Amniotic stem cell (primary cell): ENCODE measurements around the gene DCC.

Source experiments
- DNase-seq: peaks from one replicate; lab custom pipeline; 2025; lab: John Stamatoyannopoulos, UW

The DCC gene

DNA sequence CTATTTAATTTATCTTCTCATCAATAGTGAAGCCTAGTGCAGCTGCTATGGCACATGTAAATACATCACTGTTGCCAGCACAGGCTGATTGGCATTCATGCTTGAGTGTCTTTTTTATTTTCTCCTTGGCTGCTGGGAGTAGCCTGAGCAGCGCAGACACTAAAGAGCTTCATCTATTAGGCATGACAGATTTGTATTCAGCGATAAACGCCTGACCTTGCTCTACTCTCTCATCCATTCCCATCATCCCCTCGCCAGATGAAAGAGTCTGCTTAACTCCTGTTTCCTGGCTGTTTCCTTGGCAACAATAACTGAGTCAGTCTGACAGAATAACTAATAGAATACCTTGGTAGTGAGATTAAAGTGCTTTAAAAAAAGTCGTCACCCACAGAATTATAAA, 753.6 kb downstream of the DCC start:
- DNase-seq = no peak

DNA sequence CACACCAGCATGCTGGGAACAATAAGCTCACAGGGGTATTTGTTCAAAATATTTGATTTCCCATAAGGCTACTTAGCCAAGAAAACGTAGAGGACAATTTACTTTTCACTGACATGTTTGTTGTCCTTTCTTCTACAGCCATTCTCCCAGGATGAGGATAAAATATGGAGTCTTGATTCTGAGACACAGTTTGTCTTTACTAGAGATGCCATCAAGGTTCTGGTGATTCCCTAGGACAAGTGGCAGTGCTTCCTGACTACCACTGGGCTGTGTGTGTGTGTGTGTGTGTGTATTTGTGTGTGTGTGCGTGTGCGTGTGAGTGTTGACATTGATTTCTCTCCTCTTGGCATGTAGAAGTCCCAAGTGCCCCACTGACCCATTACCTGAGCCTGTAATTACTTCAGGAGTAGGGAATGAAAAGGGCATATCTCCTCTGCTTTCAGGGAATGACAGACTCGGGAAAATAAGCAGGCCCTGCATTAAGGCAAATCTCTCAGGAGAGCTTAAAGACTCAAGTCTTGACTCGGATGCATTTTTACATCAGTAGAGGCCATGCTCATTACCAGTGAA, 761.6 kb downstream of the DCC start:
- no peak for DNase-seq

DNA sequence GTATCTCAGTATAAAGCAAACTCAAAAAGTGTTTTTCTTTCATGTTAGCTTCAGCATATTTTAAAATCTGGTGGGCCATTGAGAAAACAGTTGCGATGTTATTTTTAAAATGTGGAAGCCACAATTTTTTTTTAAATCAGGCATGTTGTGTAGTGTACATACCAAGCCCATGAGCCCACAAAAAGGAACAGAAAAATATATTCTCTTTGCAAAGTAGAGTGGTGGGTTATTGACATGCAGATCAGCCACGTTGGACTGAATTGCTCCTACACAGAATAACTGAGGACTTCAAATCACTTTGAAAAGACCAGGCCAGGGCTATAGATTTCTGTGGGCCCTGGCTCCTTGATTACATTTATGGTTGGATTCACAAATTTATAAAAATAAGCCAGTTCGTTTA, 774.4 kb downstream of the DCC start:
- no peak for DNase-seq

- DNase-seq = no peak
Observed at GRCh38 chr18:53115876-53116585, 776.0 kb downstream of the DCC start.

DNA sequence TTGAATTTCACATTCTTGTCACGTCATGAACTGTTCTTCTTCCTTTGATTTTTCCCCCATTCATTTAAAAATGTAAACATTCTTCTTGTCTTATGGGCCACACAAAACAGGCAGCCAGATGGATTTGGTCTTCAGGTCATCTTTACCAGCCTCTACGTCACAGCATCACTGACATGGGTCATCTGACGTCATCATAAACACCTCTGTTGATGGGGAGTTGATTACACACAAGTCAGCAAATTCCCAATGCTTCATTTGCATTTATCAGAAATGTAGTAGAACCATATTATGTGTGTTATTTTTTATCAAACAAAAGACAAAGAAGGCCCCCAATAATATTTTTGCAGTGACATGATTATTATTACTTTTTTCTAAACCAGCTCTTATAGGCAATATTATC, 777.9 kb downstream of the DCC start:
- no peak for DNase-seq

DNA sequence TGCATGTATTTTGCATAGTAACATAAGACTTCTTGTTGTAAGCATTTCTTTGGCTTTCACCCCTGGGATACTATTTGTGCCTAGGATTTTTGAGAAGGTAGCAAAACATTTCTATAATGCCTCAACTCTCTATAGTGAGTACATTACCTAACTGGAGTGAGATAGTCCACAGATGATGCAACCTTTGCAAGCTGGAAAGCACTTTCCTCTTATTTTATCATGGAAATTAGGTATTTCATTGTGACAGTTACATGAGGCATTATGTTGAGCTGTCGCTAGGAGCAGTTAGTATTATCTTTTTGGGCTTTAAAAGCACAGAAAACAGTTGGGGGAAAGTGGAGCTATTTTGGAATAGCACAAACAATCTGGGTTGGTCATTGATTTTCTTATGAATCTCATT, 786.2 kb downstream of the DCC start:
- DNase-seq = no peak

DNA sequence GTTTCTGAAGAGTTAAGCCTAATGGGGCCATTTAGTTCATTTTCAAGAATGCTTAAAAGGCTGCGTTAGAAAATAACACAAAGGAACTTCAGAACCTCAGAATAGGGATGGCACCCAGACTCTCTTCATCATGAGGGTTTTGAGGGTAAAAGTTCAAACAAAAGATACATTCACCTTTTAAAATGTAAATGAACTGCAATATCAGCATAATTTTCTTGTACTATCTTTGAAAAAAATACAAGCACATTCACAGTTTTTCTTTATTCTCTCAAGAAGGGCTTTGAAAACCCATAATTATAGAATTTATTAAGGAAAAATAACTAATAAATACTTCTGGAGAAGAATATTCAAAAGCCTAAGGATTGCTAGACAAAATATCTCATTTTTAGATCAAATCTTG, 791.0 kb downstream of the DCC start:
- DNase-seq = no peak

DNA sequence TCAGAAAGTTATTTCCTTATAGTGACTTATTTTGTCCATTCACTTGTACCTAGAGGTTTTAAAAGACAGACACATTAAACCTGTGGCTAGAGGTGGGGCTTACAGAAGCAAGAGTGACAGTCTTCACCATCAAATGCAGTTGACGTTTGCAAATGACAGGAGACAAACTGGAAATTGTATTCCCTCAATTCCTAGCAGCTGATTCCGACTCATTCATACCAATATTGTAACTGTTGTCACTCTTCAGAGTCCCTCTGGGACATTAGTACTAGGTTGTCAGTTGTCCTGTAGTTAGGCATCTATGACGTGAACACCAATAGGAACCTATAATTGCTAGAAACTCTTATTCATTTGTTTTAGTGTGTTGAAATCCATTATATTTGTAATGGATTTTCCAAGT, 794.7 kb downstream of the DCC start:
- no peak for DNase-seq

- no peak for DNase-seq
Observed at GRCh38 chr18:53135654-53136053, 795.7 kb downstream of the DCC start.

DNA sequence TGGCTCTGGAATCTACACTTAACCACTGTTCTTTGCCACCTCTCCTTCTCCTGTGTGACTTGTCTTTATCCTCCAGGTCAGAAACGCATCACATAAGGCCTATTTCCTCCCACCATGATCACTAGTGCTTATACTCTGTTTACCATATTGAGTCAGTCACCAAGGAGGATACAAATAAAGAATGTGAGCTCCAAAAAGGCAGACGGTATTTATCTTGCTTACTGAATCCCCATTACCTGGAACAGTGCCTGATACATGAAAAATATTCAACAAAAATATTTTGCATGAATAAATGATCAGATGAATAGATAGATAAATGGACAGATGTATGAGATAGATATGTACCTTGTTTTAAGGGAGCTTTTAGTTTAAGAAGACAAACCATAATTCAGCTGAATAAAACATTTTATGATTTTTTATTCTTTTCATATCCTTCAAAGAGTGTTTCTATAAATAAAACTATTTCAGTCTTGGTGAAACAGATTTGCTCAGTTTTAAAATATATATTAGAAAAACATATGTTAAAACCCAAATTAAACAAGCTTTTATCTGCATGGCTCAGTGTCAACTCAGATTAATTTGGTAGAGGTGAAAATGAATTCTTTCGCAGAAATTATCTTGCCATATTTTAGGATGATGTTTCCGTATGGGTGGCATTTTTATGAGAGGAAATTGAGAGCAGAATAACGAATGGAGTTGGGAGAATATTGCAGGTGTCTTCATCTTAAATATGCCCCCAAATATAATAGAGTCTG, 799.9 kb downstream of the DCC start:
- no peak for DNase-seq

GRCh38 chr18:53142005-53142404, 802.0 kb downstream of the DCC start:
- DNase-seq = no peak

DNA sequence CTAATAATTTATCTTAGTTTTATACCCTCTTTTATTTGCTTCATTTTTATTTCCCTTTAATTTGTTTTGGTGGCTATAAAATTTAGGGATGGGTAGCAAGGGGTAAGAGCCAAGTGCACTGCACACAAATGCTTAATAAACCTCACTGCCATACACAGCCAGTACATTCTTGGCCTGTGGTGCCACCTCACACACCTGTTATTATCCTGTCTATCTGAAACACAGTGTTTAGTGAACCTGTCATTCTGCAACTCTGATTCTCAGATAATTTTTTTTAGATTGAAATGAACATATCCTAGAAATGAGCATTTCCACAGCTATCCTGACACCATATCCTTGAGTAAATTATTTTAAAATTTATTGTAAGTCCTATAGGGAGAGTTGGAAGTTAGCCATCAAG, 807.5 kb downstream of the DCC start:
- no peak for DNase-seq

- DNase-seq = no peak
Observed at GRCh38 chr18:53148123-53148522, 808.1 kb downstream of the DCC start.

GRCh38 chr18:53152476-53152875, 812.5 kb downstream of the DCC start:
- DNase-seq = no peak

GRCh38 chr18:53153281-53153680, 813.3 kb downstream of the DCC start:
- no peak for DNase-seq

DNA sequence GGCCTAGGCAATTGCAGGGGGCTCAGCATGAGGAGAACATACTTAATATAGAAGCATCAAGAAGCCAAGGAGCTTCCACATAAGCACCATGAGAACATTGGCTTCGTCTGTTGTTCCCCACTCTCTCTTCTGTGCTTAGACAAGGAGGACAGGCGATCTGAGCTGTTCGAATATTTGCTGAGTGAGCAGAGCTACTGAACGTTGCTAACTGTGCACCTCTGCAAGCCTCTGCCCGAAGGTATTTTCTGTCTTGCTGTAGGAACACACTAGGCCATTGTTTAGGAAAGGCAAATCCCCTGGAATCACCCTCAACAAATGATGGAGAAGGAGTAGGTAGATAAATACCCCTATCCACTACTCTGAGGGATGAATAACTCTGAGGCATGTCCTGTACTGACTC, 813.8 kb downstream of the DCC start:
- DNase-seq = no peak

DNA sequence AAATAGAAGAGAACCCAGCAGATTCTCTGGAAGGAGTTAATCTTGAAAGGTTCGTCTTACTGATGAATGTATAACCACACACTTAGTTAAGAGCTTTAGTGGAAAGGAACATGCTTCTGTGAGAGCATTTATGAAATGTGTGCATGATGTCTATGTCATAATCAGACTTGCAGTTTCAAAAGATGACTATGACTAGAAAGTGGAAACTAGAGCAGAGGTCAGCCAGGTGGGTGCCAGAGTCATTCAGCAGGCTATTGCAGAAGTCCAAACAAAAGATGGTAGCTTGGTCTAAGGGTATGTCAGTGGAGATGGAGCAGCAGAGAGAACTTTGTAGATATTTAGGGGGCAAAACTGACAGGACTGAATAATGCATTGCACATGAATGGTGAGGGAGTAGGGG, 825.8 kb downstream of the DCC start:
- no peak for DNase-seq

GRCh38 chr18:53169346-53169745, 829.3 kb downstream of the DCC start:
- DNase-seq = no peak

GRCh38 chr18:53191634-53192033, 851.6 kb downstream of the DCC start:
- DNase-seq = no peak

- DNase-seq = no peak
Observed at GRCh38 chr18:53193870-53194269, 853.9 kb downstream of the DCC start.

GRCh38 chr18:53219853-53220252, 879.9 kb downstream of the DCC start:
- DNase-seq = no peak

DNA sequence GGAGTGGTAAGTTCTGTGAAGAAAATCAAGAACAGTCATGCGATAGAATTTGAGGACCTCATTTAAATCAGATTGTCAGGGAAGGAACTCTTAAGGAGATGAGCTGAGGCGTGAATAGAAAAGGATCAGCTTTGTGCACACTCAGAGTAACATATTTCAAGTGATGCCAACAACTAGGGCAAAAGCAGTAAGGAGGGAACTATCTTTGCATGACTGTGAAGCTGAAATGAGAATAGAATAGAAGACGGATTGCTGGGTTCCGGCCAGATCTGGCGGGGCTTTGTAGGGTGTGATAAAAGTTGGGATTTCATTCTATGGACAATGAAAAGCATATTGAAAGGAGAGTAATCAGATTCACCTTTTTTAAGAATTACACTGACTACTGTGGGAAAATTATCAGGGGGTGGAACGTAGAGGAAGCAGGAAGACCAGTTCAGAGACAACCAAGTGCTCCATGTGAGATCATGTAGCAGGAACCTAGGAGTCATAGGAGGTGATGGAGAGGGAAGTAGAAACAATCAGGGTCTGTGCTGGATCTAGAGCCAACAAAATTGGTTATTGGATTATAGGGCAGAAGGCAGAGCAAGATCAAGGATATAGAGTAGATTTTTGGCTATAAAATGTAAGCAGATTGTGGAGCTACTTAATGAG, 884.3 kb downstream of the DCC start:
- DNase-seq = no peak
